ENCODE data around the gene PDE6A. TPM values are rescaled to one million over a fixed set of nuclear protein-coding genes. Genes with fewer than 3 reads are reported as not detected.

PDE6A gene
- total RNA-seq, 1 donor from 2014 or later: not detected

DNA sequence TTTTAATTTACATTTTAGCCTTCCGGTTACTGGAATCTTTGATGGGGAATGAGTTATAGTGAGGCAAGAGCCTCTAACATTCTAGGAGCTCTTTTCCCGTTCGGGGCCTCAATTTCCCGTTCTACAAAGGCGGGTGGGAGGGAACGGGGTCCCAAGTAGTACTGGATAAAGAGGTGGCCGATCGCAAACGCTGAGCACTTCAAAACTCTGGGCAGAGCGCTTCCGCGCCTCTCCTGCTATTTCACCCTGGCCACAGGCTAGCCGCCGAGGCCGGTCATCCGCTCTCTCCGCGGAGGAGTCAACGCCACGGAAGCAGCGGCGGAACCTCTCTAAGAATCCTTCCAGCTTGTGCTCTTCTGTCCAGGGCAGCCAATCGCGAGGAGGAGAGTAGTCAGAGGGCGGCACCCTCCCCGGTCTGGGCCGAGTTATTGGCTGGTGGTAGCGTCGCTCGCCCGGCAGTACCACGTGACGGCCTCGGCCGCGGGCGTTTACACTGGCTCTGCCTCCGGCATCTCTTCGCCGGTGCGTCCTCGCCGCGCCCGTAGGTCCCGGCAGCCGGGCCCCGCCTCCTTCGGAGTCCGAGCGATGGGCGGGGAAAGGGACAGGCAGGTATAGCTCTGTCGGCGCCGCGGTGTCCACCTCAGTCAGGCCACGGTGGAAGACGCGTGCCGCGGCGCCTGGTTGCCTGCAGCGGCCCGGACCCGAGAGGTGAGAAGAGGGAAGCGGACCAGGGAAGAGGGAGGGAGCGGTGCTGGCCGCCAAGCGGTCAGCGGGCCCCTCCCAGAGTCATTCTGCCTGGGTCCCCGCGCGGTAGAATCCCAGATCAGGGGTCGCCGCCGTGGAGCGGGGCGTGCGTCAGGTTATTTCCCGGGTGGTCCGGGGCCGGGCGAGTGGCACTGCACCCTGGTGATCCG is 15.9 kb upstream of the PDE6A start, which contains the start of gene SLC26A2:
Gene SLC26A2, plus strand, starts transcription at position 487 of the 914 bp plus-strand sequence. CDS start 16,895 bp downstream, outside the sequence.
- peak within 1 kb of the TSS; percentile 98 for H3K4me3 Mint-ChIP-seq
- POLR2A ChIA-PET: interaction anchor here (0.5 to 4.6 kb wide), 17 partner anchors 8 to 1292 kb away, joined by 3 to 39 read pairs (median 3); partner anchors contain the start of genes CSNK1A1, GM2A, HMGXB3 and PPARGC1B

DNA sequence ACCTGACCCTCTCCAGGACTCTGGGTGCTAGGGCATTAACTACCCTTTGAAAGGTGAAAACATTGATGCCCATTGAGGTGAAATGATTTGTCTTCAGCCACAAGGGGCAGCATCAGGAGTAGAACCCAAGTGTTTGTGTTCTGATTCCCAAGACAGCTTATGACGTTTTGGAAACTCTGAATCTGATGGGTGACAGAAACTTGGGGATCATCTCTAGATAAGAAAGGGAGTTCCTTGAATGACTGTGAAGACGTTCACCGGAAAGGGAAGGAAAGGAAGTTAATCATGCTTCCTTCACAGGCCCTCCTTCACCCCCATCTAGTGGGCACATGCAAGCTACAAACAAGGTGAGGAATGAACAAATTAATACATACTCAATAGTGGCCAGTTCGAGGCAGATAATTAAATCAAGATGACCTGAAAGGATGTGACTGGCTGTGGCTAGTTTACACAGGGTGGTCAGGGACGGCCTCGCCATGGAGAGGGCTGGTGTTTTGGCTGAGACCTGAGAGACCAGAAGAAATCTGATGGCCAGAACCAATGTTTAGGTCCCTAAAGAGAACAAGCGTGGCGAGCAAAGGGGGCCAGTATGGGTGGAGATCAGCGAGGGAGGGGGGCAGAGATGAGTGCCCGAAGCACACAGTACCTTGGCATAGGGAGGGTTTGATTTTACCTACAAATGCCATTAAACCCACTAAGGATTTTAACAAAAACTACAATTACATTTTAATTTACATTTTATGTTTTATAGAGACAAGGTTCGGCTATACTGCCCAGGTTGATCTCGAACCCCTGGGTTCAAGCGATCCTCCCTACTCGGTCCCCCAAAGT is 15.0 kb upstream of the PDE6A start:
- Mint-ChIP-seq H3K4me3 (peak overlapping the region; percentile 98), H3K36me3 (ENCODE audit: low read depth) (peaks cover 4% of the 10 kb centered on the region), H3K4me1 (peaks cover 20% of the 10 kb centered on the region), H3K27me3 (peaks cover 3% of the 10 kb centered on the region), H3K27ac (peak overlapping the region; percentile 98), H3K9me3 (no peaks in the 10 kb centered on the region)
- intact Hi-C loops (cut with micrococcal nuclease): loop anchor here (1.0 to 10.0 kb wide), 8 partner anchors 31 to 1575 kb away; partner anchors contain the start of genes ADRB2, CSNK1A1, FBXO38 and HMGXB3
- ATAC-seq (ENCODE audit: low read depth) (peak; percentile 5), DNase-seq (peak; percentile 18)
- CTCF ChIA-PET: interaction anchor here (0.7 to 5.4 kb wide), 12 partner anchors 23 to 128 kb away, joined by 3 to 21 read pairs (median 3); no protein-coding TSS in a partner anchor
- POLR2A ChIA-PET: interaction anchor here (0.5 to 4.6 kb wide), 14 partner anchors 8 to 1293 kb away, joined by 3 to 39 read pairs (median 3); partner anchors contain the start of genes CSNK1A1, GM2A, HMGXB3 and PPARGC1B
- TF ChIP-seq, protein P1, sequence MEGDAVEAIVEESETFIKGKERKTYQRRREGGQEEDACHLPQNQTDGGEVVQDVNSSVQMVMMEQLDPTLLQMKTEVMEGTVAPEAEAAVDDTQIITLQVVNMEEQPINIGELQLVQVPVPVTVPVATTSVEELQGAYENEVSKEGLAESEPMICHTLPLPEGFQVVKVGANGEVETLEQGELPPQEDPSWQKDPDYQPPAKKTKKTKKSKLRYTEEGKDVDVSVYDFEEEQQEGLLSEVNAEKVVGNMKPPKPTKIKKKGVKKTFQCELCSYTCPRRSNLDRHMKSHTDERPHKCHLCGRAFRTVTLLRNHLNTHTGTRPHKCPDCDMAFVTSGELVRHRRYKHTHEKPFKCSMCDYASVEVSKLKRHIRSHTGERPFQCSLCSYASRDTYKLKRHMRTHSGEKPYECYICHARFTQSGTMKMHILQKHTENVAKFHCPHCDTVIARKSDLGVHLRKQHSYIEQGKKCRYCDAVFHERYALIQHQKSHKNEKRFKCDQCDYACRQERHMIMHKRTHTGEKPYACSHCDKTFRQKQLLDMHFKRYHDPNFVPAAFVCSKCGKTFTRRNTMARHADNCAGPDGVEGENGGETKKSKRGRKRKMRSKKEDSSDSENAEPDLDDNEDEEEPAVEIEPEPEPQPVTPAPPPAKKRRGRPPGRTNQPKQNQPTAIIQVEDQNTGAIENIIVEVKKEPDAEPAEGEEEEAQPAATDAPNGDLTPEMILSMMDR (IDR thresholded peaks at IDR 0.05): no peak

More for the DNA sequence above, 15.9 kb upstream of the PDE6A start, which contains the start of gene SLC26A2:
- CTCF ChIA-PET: interaction anchor here (0.7 to 5.4 kb wide), 5 partner anchors 30 to 122 kb away, joined by 3 to 21 read pairs (median 3); no protein-coding TSS in a partner anchor
- ATAC-seq (ENCODE audit: low read depth): peak; percentile 97
- TF ChIP-seq, protein P1 (IDR thresholded peaks at IDR 0.05): no peak
- Mint-ChIP-seq H3K36me3 (ENCODE audit: low read depth) (peaks cover 4% of the 10 kb centered on the region), H3K27me3 (no peaks in the 10 kb centered on the region), H3K27ac (peak within 1 kb of the TSS; percentile 98), H3K4me1 (peaks cover 20% of the 10 kb centered on the region), H3K9me3 (no peaks in the 10 kb centered on the region)
- intact Hi-C loops (cut with micrococcal nuclease): loop anchor here (1.0 to 10.0 kb wide), 7 partner anchors 30 to 1576 kb away; partner anchors contain the start of genes CSNK1A1, FBXO38, HMGXB3 and PCYOX1L
- DNase-seq: peak; percentile 88

DNA sequence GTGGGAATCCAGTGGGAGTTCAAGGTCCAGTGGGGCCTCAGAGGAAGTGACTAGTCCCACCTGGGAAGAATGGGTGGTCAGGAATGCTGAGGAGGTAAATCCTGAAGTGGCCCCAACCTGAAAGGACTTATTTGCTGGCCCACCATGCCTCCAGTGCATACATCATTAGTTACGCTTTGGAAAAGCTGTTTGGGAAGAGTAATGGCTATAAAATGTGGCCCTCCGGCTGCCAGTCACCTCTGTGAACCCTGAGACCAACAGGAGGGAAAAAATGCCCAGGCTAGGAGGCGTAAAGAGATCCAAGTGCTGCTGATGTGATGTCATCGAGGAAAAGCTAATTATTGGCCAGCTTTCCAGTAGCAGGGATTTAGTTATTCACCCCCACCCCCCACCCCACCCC is 13.3 kb upstream of the PDE6A start:
- Mint-ChIP-seq H3K27ac (no peak overlapping the region), H3K36me3 (ENCODE audit: low read depth) (peaks cover 4% of the 10 kb centered on the region), H3K27me3 (peaks cover 3% of the 10 kb centered on the region), H3K4me1 (peaks cover 20% of the 10 kb centered on the region), H3K4me3 (no peak overlapping the region), H3K9me3 (no peaks in the 10 kb centered on the region)
- intact Hi-C loops (cut with micrococcal nuclease): loop anchor here (10.0 kb wide), 1 partner anchor 1133 kb away; the partner anchor contains the start of gene ADRB2
- no peak for ATAC-seq (ENCODE audit: low read depth)
- no peak for DNase-seq
- ChIA-PET POLR2A (no interaction called here), CTCF (interaction anchor here (1.1 to 1.5 kb wide), 2 partner anchors 14 to 42 kb away, joined by 3 read pairs; partner anchors contain the start of gene TIGD6)
- TF ChIP-seq, protein P1 (IDR thresholded peaks at IDR 0.05): no peak

DNA sequence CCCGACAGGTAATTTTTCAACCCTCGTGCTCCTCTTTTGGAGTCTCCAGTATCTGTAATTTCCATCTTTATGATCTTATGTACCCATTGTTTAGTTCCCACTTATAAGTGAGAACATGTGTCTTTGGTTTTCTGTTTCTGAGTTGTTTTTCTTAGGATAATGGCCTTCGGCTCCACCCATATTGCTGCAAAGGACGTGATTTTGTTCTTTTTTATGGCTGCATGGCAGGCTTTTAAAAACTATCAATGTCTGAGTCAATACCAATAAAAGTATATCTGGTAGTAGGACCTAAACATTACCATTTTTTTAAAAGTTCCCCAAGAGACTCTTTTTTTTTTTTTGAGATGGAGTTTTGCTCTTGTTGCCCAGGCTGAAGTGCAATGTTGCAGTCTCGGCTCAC is 12.1 kb upstream of the PDE6A start:
- POLR2A ChIA-PET: no interaction called here
- H3K9me3 Mint-ChIP-seq: no peaks in the 10 kb centered on the region
- H3K4me1 Mint-ChIP-seq: peaks cover 18% of the 10 kb centered on the region
- ATAC-seq (ENCODE audit: low read depth) (no peak), DNase-seq (no peak)
- H3K4me3 Mint-ChIP-seq: no peak overlapping the region
- TF ChIP-seq, protein P1 (IDR thresholded peaks at IDR 0.05): no peak
- intact Hi-C loops (cut with micrococcal nuclease): loop anchor here (10.0 kb wide), 1 partner anchor 1132 kb away; the partner anchor contains the start of gene ADRB2
- H3K27ac Mint-ChIP-seq: no peak overlapping the region
- CTCF ChIA-PET: no interaction called here
- H3K36me3 Mint-ChIP-seq (ENCODE audit: low read depth): peaks cover 4% of the 10 kb centered on the region
- H3K27me3 Mint-ChIP-seq: peaks cover 3% of the 10 kb centered on the region
